K562 (cell line): ENCODE data around the gene SCYGR8. TPM values are rescaled to one million over a fixed set of nuclear protein-coding genes. Genes with fewer than 3 reads are reported as not detected.

Source experiments
- CREB1 ChIP-seq, 2 experiments: sonication (generic) in 1 of 2; formaldehyde crosslinking in 1 of 2; IDR thresholded peaks; 2 replicates each; pipeline versions ENCODE4 v1.6.1 to v1.8.0; 2012 to 2022; ENCODE audit warnings: inconsistent platforms in 1 of 2, mild to moderate bottlenecking in 1 of 2, missing genetic modification reagents in 1 of 2, moderate library complexity in 1 of 2
- NCOA4 ChIP-seq: fragments of 450-650 bp; IDR thresholded peaks from 2 replicates; pipeline ENCODE4 v1.6.1; 2018; ENCODE audit warnings: mild to moderate bottlenecking; ENCODE audit not compliant: partially characterized antibody
- polyA plus RNA-seq, 8 experiments: library from polyadenylated mRNA; depleted of rRNA in 4 of 8; stranded (reverse) in 5 of 8; unstranded in 3 of 8; fragments of >200 nt; fragmentation: Nextera tagmentation in 2 of 8; fragmentation: Illumina TruSeq in 1 of 8; extraction: Ambion mirVana in 2 of 8; extraction: Trizol in 1 of 8; gene quantifications; 2 replicates each; pipeline versions ENCODE4 v1.2.1 to v1.2.3, GENCODE V29; 2011 to 2014; ENCODE audit warnings: inconsistent platforms in 1 of 8, missing spikeins in 1 of 8
- total RNA-seq, 7 experiments: library from RNA; depleted of rRNA in 6 of 7; stranded (reverse); fragments of >200 nt in 6 of 7; fragmentation: Illumina TruSeq in 2 of 7; extraction: Trizol in 2 of 7; gene quantifications; 2 replicates each; pipeline versions ENCODE4 v1.2.1 to v1.2.3, GENCODE V29; 2011 to 2021; ENCODE audit warnings: low replicate concordance in 1 of 7
- TF ChIP-seq, protein P1 (sequence below), 2 experiments: fragments of 450-650 bp; IDR thresholded peaks; 2 replicates each; pipeline ENCODE4 v1.6.1; 2016; ENCODE audit warnings: mild to moderate bottlenecking in 2 of 2, borderline replicate concordance in 1 of 2, low read depth in 1 of 2, moderate library complexity in 1 of 2

The SCYGR8 gene
- total and polyA plus RNA-seq, 9 of the 15 experiments (the other 6 are each of a cell fraction or from before 2014, with no cell fraction given), result not detected

DNA sequence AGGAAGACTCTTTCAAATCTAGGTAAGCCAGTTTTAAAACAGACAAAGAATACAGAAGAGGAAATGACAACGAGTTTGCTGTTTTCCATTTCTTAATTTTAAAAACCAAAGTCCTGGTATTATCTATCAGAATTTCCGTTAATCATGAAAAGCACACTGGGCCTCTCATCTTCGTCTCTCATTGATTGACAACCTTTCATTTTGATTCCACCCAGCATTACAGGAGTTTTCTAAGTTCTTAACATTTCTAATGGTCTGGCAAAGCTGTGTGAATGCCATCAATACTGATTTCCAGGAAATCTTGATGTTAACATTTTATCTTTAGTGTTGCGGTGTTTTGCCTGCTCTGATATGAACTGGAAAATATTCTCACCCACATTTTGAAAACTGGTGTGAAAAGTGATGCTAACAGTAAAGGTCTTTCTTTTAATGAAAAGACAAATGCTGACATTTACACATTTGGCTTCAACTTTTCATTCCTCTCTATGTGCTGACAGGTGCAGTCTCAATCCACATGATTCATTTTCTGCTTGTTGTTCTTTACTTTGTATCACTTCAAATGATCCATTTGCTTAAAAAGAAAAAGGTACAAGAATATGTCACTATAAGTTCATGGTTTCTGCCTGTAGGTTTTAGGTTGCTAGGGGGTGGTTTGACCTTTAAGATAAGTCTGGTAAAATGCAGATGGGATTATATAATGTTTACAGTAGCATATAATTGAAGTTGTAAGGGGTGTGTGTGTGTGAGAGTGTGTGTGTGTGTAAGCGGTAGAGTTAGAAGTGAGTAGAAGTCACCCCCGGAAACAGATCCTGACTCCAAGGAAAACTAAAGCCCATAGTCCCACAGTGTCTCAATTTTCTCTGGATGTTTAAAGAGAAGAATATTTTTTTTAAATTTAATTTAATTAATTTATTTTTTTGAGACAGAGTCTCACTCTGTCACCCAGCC lies 29.5 kb downstream of the SCYGR8 start (continued):
- TF ChIP-seq CREB1 (IDR thresholded peaks at IDR 0.05) (no peak), CREB1 (CRISPR knock-in tag; IDR thresholded peaks at IDR 0.05) (no peak), NCOA4 (no peak)
- TF ChIP-seq, protein P1, sequence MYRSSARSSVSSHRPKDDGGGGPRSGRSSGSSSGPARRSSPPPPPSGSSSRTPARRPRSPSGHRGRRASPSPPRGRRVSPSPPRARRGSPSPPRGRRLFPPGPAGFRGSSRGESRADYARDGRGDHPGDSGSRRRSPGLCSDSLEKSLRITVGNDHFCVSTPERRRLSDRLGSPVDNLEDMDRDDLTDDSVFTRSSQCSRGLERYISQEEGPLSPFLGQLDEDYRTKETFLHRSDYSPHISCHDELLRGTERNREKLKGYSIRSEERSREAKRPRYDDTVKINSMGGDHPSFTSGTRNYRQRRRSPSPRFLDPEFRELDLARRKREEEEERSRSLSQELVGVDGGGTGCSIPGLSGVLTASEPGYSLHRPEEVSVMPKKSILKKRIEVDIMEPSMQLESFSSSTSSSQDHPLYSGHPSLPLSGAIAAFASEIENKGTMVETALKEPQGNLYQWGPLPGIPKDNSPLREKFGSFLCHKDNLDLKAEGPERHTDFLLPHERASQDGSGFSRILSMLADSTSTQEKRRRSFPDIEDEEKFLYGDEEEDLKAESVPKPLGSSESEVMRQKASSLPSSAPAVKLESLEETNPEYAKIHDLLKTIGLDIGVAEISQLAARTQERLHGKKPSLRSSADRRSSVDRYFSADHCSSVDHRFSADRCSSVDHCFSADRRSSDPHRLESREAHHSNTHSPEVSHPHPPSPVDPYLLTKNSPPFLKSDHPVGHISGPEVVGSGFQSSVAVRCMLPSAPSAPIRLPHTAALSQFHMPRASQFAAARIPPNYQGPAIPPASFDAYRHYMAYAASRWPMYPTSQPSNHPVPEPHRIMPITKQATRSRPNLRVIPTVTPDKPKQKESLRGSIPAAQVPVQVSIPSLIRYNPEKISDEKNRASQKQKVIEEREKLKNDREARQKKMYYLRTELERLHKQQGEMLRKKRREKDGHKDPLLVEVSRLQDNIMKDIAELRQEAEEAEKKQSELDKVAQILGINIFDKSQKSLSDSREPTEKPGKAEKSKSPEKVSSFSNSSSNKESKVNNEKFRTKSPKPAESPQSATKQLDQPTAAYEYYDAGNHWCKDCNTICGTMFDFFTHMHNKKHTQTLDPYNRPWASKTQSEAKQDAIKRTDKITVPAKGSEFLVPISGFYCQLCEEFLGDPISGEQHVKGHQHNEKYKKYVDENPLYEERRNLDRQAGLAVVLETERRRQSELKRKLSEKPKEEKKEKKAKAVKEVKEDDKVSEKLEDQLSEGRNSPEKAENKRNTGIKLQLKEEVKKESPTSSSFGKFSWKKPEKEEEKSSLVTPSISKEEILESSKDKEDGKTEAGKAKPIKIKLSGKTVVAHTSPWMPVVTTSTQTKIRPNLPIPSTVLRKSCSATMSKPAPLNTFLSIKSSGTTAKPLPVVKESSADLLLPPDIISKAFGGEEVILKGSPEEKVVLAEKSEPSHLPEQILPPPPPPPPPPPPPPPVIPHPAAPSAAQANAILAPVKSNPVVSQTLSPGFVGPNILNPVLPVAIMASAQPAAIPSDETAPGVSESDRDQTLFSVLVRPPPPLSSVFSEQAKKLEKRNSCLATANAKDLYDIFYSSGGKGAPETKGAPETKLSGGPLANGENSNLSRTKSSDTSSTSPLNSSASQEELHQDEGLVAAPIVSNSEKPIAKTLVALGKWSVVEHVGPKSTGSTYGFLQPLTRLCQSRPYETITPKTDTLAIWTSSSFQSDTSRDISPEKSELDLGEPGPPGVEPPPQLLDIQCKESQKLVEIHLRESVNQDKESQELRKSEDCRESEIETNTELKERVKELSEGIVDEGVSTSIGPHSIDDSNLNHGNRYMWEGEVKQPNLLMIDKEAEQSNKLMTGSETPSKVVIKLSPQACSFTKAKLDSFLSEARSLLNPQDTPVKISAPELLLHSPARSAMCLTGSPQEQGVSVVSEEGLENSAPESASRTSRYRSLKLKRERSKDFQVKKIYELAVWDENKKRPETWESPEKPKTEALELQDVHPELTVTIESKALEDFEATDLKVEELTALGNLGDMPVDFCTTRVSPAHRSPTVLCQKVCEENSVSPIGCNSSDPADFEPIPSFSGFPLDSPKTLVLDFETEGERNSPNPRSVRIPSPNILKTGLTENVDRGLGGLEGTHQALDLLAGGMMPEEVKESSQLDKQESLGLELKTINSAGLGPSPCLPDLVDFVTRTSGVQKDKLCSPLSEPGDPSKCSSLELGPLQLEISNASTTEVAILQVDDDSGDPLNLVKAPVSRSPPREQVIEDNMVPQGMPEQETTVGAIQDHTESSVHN (IDR thresholded peaks at IDR 0.05; ENCODE audit: borderline replicate concordance in 1 of 2, low read depth in 1 of 2), result no peak
